NB4 (cell line): ENCODE data around the gene SMNDC1.

ENCODE experiments used
- CTCF ChIP-seq: IDR thresholded peaks from one replicate; pipeline ENCODE4 v1.5.1; 2012; ENCODE audit warnings: low read depth, low read length
- POLR2A ChIP-seq: IDR thresholded peaks from 2 replicates; pipeline ENCODE4 v1.6.1; 2011; ENCODE audit warnings: mild to moderate bottlenecking; ENCODE audit not compliant: insufficient read length; ENCODE audit errors: extremely low read depth

DNA sequence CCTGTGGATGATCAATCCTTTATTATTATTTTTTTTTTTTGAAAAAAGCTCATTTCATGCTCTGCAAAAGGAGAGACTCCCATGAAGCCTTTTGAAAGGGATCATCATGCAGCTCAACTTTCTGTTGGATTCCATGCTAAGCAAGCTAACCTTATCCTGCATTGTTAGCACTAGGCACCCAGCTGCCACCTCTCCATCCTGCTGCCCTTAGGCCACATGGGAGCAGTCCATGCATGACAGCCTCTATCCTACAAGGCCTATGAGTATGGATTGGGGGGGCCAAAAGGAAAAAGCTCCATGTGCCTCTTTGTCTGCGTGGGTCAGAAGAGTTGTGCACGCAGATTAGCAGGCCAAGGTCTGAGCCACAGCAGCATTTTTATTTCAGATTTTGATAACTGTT is 19.2 kb downstream of the SMNDC1 start:
- TF ChIP-seq CTCF (no peak), POLR2A (no peak)
